Measurements from ENCODE around the gene IZUMO4.

IZUMO4 gene
- total RNA-seq = 4.2 to 12.3 (median 7.1) reads per million in 4 experiments

GRCh38 chr19:2096480-2097202, at the start of gene IZUMO4:
Gene IZUMO4, plus strand, starts transcription at chr19:2096915. Its CDS starts 31 bp downstream, at chr19:2096946.
- peak; percentile 99 for DNase-seq

- DNase-seq = no peak
Measured at GRCh38 chr19:2047076-2047448, 49.7 kb upstream of the IZUMO4 start.

DNA sequence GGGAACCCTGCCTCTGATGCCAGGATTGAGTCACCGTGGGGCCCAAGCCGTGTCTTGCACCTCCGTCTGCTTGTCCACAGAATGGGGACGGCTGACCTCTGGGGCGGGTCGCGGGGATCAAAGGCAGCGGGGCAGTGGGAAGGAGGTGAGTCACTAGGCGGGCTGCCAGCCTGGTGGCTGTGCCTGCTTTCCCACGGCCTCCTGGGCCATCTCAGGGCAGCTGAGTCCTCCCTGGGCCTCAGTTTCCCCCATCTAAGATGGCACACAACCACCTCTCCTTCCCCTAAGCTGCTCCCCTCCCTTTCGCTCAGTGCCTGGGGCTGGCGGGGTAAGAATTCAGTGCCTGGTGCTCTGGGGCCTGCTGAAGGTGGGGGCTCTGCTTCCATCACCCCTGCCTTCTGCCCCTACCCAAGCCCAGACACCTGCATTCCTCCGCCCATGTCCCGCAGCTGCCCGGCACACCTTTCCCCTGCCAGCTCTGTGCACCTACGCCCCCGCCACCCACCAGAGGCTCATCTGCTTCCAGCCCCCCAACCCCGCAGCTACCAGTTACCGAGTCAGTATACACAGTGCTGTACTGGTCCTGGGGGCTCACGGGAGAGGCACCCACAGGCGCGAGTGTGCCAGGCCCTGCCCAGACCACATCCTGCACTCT, 49.1 kb upstream of the IZUMO4 start:
- DNase-seq = no peak

DNA sequence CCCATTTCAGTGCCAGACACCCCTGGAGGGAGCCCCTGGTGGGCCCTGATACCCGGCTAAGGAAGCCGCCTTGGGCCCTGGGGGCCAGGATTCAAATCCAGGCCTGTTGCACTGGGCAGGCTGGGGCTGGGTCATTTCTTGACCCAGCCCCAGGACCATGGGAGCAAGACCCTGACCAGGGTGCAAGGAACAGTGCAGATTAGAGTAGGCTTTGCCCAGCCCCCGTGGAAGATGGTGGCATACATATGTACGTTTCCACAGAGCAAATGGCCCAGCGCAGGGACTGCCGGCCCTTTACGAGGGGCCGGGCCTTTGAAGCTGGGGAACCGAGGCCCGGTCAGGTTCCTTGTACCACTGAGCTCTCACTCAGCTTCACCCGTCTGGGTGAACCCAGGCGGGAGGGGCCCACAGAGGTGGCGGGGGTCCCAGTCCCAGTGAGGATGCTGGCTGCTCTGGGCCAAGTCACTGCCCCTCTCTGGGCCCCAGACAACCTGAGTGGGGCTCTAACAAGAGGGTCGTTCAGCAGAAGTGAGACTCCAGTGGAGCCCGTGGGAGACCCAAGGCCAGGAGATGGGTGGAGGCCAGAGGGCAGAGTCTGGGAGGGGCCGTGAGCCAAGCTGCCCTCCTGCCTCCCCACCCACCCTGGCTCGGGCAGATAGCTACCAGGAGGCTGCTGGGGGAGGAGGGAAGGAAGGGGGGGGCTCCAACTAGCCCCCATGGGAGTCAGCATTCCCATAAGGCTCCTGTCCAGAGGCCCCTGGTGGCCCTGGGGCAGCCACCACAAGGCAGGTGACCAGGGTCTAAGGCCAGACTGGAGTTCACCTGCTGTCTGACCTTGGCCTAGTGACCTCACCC, 48.4 kb upstream of the IZUMO4 start:
- DNase-seq = no peak

DNA sequence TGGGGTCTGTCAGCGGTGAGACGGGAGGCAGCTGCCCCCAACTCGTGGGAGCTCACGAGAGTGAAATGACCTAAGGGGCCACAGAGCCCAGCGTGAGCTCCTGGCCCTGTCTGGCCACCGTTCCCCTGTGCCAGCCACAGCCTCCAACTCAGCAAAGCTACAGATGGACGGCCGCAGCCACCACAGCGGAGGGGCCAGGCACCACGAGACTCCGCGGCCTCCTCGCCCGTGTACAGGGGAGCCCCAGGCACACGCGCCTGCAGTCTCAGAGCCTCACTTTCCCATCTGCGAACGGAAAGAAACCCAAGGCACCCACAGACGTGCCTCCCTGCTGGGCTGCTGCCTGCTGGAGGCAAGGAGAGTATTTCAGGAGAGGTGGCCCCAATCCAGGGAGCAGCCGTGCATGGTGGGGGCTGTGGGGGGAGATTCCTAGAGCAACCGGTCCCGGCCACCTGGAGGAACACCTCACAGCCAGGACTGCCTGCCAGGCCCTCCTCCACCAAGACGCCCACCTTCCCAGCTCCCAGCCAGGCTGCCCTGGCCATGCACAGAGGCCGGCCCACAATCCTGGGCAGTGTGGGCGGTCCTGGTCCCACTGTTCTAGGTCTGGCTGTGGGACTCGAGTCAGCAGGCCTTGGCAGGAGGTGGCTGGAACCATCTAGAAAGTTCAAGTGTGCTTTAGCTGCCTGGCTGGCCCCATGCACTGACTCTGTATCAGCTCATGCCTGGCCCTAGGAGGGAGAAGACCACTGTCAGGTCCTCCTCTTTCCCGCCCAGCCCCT, 47.6 kb upstream of the IZUMO4 start:
- DNase-seq = no peak

- DNase-seq = peak; percentile 48
Measured at GRCh38 chr19:2049741-2050348, 46.9 kb upstream of the IZUMO4 start.

- no peak for DNase-seq
Measured at GRCh38 chr19:2050349-2050990, 46.2 kb upstream of the IZUMO4 start.

DNA sequence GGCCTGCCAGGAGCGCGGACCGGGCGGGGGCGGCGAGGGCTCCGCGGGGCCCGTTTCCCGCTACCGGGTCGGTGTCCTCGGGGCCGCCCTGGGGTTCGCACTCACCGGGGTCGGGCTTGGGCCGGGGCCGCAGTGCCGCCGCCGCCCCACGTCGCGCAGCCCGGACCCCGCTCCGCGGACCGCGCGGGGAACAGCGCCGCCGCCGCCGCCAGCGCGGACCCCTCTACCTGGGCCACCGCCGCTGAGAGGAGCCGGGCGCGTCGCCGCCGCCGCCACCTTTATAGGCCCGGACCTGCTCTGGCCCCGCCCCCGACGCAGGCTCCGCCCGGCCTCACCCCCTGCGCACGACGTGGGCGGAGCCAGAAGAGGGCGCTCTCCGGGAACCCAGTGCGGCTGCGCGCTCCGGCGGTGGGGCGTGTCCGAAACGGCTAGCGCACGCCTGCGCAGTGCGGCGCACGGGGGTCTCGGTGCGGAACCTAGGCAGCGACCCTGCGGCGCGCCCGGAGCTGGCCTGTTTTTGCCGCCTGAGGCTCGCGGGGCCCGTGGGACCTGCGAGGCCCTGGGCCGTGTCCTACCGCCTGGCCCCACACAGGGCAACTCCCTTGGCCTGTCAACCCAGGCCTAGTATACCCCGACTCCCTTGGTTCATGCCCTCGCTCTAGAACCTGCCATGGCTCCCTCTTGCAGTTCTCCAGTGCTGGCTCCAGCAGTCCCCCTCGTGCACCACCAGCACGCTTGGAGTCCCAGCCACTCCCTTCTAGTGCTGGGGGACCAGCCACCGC, 45.5 kb upstream of the IZUMO4 start, which contains the start of gene MKNK2:
Gene MKNK2, minus strand, starts transcription at position 254 of the 782 bp plus-strand sequence. CDS start 393 bp downstream, outside the sequence.
- DNase-seq = peak; percentile 94

DNA sequence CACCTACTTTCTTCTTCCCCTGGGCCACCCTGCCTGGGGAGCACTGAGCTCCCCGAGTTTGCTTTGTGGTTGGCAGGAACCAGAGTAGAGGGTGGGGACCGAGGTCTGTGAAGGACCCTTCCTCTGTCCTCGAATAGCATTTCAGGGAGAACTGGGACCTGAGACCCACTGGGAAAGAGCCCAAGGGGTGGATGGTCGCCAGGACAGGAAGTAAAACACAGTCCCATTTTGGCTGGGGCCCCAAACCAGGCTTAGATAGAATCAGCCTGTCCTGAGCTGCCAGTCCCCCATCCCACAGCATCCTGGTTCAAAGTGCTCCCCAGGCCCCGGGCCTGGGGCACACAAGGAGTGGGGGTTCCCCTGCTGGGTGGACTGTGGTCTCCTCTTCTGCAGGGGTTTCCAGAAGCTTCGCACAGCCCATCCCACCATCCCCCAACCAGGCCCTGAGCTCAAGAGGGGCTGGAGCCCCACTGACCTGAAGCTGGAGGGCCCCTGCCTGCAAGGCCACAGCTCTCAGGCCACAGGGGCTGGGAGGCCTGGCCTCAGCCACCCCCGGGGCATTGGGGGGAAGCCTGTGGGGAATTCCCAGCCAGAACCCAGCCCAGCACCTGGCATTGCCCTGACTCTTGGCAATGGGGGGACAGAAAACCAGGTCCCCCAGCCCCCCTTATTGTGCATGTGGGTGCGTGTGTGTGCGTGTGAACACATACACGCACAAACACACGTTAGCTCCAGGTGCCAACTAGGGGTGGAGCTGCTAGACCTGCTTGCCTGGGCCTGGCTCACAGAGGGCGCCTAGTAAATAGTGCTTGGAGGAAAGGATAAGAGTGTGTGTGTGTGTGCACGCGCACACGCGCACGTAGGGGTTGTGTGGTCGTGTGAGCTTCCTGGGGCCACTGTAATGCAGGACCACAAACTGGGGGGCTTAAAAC, 44.7 kb upstream of the IZUMO4 start:
- DNase-seq = peak; percentile 42

DNA sequence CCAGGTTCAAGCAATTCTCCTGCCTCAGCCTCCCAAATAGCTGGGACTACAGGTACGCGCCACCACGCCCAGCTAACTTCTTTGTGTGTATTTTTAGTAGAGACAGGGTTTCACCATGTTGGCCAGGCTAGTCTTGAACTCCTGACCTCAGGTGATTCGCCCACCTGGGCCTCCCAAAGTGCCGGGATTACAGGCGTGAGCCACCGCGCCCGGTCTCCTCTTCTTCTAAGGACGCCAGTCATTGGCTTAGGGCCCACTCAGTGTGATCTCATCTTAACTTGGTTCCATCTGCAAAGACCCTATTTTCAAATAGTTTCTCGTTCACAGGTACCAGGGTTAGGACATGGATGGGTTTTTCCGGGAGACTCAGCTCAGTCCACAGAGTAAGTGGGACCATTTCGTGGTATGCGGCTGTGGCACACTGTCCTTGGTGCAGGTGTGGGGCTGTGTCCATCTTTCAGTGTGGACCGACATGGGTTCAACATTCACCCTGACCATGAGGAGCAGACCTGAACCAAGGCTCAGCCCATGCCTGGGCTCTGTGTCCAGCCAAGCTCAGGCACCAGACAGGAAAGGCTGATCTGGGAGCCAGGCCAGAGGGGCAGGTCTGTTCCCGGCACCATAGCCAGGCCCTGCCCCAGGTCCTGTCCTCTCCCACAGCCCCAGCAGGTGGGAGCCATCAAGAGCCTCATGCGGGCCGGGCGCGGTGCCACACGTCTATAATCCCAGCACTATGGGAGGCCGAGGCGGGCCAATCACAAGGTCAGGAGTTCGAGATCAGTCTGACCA, 42.9 kb upstream of the IZUMO4 start:
- DNase-seq = no peak

GRCh38 chr19:2054763-2055162, 42.0 kb upstream of the IZUMO4 start:
- DNase-seq = no peak

GRCh38 chr19:2055931-2056836, 40.5 kb upstream of the IZUMO4 start:
- no peak for DNase-seq

DNA sequence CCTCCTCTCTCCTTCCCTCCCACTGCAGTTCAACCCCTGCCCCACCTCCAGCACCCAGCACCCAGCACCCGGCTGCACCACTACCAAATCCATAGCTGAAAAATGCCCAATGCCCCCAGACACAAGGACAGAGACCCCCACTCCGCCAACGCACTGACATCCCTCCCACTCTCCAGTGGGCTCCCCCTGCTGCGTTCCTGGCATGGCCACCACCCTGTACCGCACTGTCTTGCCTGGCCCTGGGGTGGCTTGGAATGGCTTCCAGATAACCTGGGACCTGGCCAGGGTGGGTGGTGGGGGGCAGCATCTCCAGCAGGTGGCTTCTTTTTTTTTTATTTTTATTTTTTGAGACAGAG, 39.9 kb upstream of the IZUMO4 start:
- no peak for DNase-seq

GRCh38 chr19:2057484-2058469, 38.9 kb upstream of the IZUMO4 start:
- DNase-seq = no peak

- no peak for DNase-seq
Measured at GRCh38 chr19:2058570-2059421, 37.9 kb upstream of the IZUMO4 start.

Data from effector CD8-positive, alpha-beta T cell (primary cell).